Testis (tissue), 3 donors: ENCODE results near the gene UBE2E1. TPM values are rescaled to one million over a fixed set of nuclear protein-coding genes. Genes with fewer than 3 reads are reported as not detected.

Experiments used
- DNase-seq: peaks from one replicate; pipeline ENCODE4 v3.0.0-alpha.2; 2019
- H3K27ac ChIP-seq, 2 donors: fragments of 200-600 bp; sonication (generic); one replicate each; pipeline ENCODE4 v1.5.1; 2019
- H3K27me3 ChIP-seq: fragments of 200-600 bp; sonication (generic); one replicate; pipeline ENCODE4 v1.5.1; 2019
- H3K36me3 ChIP-seq: fragments of 200-600 bp; sonication (generic); one replicate; pipeline ENCODE4 v1.5.1; 2017; ENCODE audit warnings: low read depth; ENCODE audit errors: missing control alignments
- H3K4me1 ChIP-seq: fragments of 200-600 bp; sonication (generic); one replicate; pipeline ENCODE4 v1.5.1; 2019
- H3K4me3 ChIP-seq, 2 donors: fragments of 200-600 bp; sonication (generic); one replicate each; pipeline ENCODE4 v1.5.1; 2017 to 2019
- H3K9me3 ChIP-seq: fragments of 200-600 bp; sonication (generic); one replicate; pipeline ENCODE4 v1.5.1; 2017
- CTCF ChIP-seq, 3 experiments: fragments of 450-650 bp in 2 of 3; fragments of 200-600 bp in 1 of 3; sonication (generic) in 1 of 3; IDR thresholded peaks; one replicate each; pipeline ENCODE4 v1.5.1; 2016 to 2019; ENCODE audit warnings: antibody characterized with exemption in 3 of 3, mild to moderate bottlenecking in 2 of 3, moderate library complexity in 1 of 3
- POLR2A ChIP-seq: fragments of 450-650 bp; IDR thresholded peaks from one replicate; pipeline ENCODE4 v1.6.1; 2017; ENCODE audit warnings: antibody characterized with exemption, mild to moderate bottlenecking, moderate library complexity
- WGBS, 2 donors: methylation state at CpG; one replicate each; pipeline ENCODE4 v1.1.5; 2018; 5-methylcytosine and 5-hydroxymethylcytosine counted together
- intact Hi-C: fragments of 100-400 bp; cut with DNase I; formaldehyde crosslinking; loops from one replicate; pipeline ENCODE4 v1.15.1; 2023; ENCODE audit warnings: low total_unique reads
- polyA plus RNA-seq: library from polyadenylated mRNA; stranded (reverse); fragments of 350-450 nt; fragmentation: Illumina TruSeq; extraction: RNeasy Lipid Tissue Mini Kit (QIAGEN cat#74804); gene quantifications from one replicate; pipeline ENCODE4 v1.2.3, GENCODE V29; 2014; ENCODE audit warnings: low read depth, low replicate concordance; ENCODE audit not compliant: insufficient read depth
- total RNA-seq, 2 donors: library from RNA; depleted of rRNA; stranded (reverse); fragments of >200 nt; gene quantifications; one replicate each; pipeline ENCODE4 v1.2.3, GENCODE V29; 2016

UBE2E1 gene
- total and polyA plus RNA-seq, 3 donors from 2014 or later = 68.7 to 89.5 (median 82.2) TPM

- peaks cover 9% of the 10 kb centered on the region for H3K4me1 ChIP-seq
- WGBS, 2 donors = 64 to 68% methylated on average over 6 of the region's 6 CpGs
- no peak overlapping the region for H3K27ac ChIP-seq
- TF ChIP-seq CTCF (IDR thresholded peaks at IDR 0.05) = no peak
- no peak for TF ChIP-seq POLR2A
- H3K4me3 ChIP-seq = no peak overlapping the region
- intact Hi-C loops = no loop called here
- no peaks in the 10 kb centered on the region for H3K27me3 ChIP-seq
- H3K36me3 ChIP-seq = no peaks in the 10 kb centered on the region
- no peak for DNase-seq
- no peaks in the 10 kb centered on the region for H3K9me3 ChIP-seq
These were observed 68.8 kb downstream of the UBE2E1 start for GRCh38 chr3:23874359-23875112.

GRCh38 chr3:23875113-23875725, 69.5 kb downstream of the UBE2E1 start:
- Histone ChIP-seq H3K27me3 (no peaks in the 10 kb centered on the region), H3K4me3 (no peak overlapping the region), H3K27ac (no peak overlapping the region), H3K36me3 (no peaks in the 10 kb centered on the region), H3K9me3 (no peaks in the 10 kb centered on the region), H3K4me1 (peaks cover 9% of the 10 kb centered on the region)
- intact Hi-C loops = no loop called here
- no peak for DNase-seq
- no peak for TF ChIP-seq CTCF (IDR thresholded peaks at IDR 0.05)
- no peak for TF ChIP-seq POLR2A
- 82 to 85% methylated on average over 4 of the region's 4 CpGs for WGBS, 2 donors

GRCh38 chr3:23876923-23877322, 71.2 kb downstream of the UBE2E1 start:
- intact Hi-C loops = no loop called here
- Histone ChIP-seq H3K4me3 (no peak overlapping the region), H3K4me1 (peaks cover 9% of the 10 kb centered on the region), H3K9me3 (no peaks in the 10 kb centered on the region), H3K36me3 (no peaks in the 10 kb centered on the region), H3K27me3 (no peaks in the 10 kb centered on the region), H3K27ac (no peak overlapping the region)
- no peak for DNase-seq
- 63 to 71% methylated on average over 2 of the region's 2 CpGs for WGBS, 2 donors
- TF ChIP-seq POLR2A (no peak), CTCF (IDR thresholded peaks at IDR 0.05) (no peak)

- no peak overlapping the region for H3K27ac ChIP-seq
- WGBS, 2 donors = 45 to 59% methylated on average over 5 of the region's 5 CpGs
- H3K27me3 ChIP-seq = no peaks in the 10 kb centered on the region
- TF ChIP-seq POLR2A (no peak), CTCF (IDR thresholded peaks at IDR 0.05) (no peak)
- DNase-seq = peak; percentile 68
- no peaks in the 10 kb centered on the region for H3K36me3 ChIP-seq
- peaks cover 9% of the 10 kb centered on the region for H3K4me1 ChIP-seq
- H3K4me3 ChIP-seq = no peak overlapping the region
- no peaks in the 10 kb centered on the region for H3K9me3 ChIP-seq
- intact Hi-C loops = no loop called here
These were observed 71.7 kb downstream of the UBE2E1 start for GRCh38 chr3:23877329-23877980.
